Ishikawa (cell line): Measurements from ENCODE around the gene IGFBP3.

ENCODE experiments used
- CEBPB ChIP-seq: IDR thresholded peaks from 2 replicates; pipeline ENCODE4 v1.6.1; 2012
- CREB1 ChIP-seq: IDR thresholded peaks from 2 replicates; pipeline ENCODE4 v1.6.1; 2012; ENCODE audit warnings: low read depth
- EP300 ChIP-seq: IDR thresholded peaks from 2 replicates; pipeline ENCODE4 v1.6.1; 2012; ENCODE audit warnings: borderline replicate concordance
- FOXM1 ChIP-seq: IDR thresholded peaks from 2 replicates; pipeline ENCODE4 v1.6.1; 2012; ENCODE audit warnings: low read depth, borderline replicate concordance
- RAD21 ChIP-seq: IDR thresholded peaks from 2 replicates; pipeline ENCODE4 v1.6.1; 2012; ENCODE audit warnings: low read depth
- TAF1 ChIP-seq: IDR thresholded peaks from 2 replicates; pipeline ENCODE4 v1.6.1; 2012; ENCODE audit warnings: low read depth, mild to moderate bottlenecking
- TCF12 ChIP-seq: IDR thresholded peaks from 2 replicates; pipeline ENCODE4 v1.6.1; 2012; ENCODE audit warnings: low read depth
- TEAD4 ChIP-seq: IDR thresholded peaks from 2 replicates; pipeline ENCODE4 v1.6.1; 2012
- YY1 ChIP-seq: IDR thresholded peaks from 2 replicates; pipeline ENCODE4 v1.6.1; 2012; ENCODE audit warnings: low read depth
- ZBTB7A ChIP-seq: IDR thresholded peaks from 2 replicates; pipeline ENCODE4 v1.6.1; 2012; ENCODE audit warnings: low read depth
- TF ChIP-seq, protein P1 (sequence below): IDR thresholded peaks from 2 replicates; pipeline ENCODE4 v1.6.1; 2012
- TF ChIP-seq, protein P2 (sequence below): IDR thresholded peaks from 2 replicates; pipeline ENCODE4 v1.6.1; 2012; ENCODE audit warnings: low read depth, mild to moderate bottlenecking

DNA sequence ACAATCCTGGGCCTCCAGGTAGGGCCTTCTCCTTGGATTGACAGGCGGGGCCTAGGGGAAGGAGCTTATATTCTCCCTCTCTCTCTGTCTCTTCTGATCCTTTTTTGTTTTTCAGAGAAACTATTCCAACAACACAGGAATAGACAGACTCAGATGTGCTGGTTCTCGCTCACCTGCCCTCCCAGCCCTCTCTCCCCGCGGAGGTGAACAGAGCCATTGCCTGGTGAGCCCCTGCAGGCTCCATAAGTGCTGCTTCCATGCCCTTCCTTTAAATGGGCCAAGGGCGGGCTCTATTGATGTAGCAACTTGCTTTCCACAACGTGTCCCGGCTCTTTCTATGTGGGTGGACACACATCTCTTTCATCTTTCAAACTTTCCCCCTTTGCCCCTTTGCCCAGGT lies 47.2 kb upstream of the IGFBP3 start:
- TF ChIP-seq CREB1 = no peak
- TF ChIP-seq, protein P1, sequence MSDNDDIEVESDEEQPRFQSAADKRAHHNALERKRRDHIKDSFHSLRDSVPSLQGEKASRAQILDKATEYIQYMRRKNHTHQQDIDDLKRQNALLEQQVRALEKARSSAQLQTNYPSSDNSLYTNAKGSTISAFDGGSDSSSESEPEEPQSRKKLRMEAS = no peak
- no peak for TF ChIP-seq EP300
- no peak for TF ChIP-seq RAD21
- TF ChIP-seq ZBTB7A = no peak
- TF ChIP-seq, protein P2, sequence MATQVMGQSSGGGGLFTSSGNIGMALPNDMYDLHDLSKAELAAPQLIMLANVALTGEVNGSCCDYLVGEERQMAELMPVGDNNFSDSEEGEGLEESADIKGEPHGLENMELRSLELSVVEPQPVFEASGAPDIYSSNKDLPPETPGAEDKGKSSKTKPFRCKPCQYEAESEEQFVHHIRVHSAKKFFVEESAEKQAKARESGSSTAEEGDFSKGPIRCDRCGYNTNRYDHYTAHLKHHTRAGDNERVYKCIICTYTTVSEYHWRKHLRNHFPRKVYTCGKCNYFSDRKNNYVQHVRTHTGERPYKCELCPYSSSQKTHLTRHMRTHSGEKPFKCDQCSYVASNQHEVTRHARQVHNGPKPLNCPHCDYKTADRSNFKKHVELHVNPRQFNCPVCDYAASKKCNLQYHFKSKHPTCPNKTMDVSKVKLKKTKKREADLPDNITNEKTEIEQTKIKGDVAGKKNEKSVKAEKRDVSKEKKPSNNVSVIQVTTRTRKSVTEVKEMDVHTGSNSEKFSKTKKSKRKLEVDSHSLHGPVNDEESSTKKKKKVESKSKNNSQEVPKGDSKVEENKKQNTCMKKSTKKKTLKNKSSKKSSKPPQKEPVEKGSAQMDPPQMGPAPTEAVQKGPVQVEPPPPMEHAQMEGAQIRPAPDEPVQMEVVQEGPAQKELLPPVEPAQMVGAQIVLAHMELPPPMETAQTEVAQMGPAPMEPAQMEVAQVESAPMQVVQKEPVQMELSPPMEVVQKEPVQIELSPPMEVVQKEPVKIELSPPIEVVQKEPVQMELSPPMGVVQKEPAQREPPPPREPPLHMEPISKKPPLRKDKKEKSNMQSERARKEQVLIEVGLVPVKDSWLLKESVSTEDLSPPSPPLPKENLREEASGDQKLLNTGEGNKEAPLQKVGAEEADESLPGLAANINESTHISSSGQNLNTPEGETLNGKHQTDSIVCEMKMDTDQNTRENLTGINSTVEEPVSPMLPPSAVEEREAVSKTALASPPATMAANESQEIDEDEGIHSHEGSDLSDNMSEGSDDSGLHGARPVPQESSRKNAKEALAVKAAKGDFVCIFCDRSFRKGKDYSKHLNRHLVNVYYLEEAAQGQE = no peak
- no peak for TF ChIP-seq YY1
- TF ChIP-seq FOXM1 = no peak
- no peak for TF ChIP-seq CEBPB
- TF ChIP-seq TEAD4 = no peak
- TF ChIP-seq TCF12 = no peak
- TF ChIP-seq TAF1 = no peak
